H54 (cell line): ENCODE measurements around the gene ARHGAP18.

Experiments used
- DNase-seq: peaks from one replicate; pipeline ENCODE4 v3.0.0; 2011; ENCODE audit warnings: low spot score, mixed read lengths; ENCODE audit not compliant: insufficient read length
- FAIRE-seq: peaks from 3 replicates; lab custom pipeline; 2011; peaks lifted over from hg19 to GRCh38; lab: Jason Lieb, UNC
- POLR2A ChIP-seq: IDR thresholded peaks from 2 replicates; pipeline ENCODE4 v1.6.1; 2011; ENCODE audit warnings: low read depth, mild to moderate bottlenecking, low read length

Gene ARHGAP18

DNA sequence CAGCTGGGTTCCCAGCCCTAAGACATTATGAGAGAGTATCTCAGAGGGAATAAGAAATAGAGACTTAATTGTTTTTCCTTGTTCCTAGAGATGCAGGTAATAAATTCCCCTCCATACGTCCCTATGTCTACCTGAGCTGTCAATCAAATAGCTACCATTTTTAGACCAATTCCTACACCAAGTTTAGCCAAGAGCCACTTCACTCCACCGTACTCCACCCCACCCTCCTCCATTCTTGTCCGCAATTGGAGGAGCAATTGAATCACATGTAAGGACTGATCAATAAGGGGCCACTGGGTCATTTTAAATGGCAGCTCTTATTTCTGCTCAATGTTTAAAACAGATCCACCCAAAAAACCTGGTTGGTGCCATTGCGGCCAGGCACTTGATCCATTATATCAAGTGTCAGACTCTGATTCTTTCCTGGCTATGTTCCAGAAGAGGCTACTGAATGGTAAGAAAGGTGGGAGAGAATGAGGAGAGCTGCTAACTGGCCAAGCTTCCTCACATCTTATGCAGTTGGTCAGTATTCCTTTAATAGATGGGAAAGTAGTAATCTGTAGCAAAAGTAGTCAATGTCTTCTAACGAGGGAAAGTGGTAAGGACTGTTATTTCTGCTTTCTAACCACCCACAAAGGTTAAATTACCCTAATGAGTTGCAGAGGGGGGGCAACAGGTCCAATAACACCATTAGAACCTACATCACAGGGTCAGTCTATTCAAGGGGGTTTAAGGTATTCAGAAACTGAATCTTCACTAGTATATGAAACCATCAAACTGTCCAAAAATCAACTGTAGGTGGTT lies 34.1 kb downstream of the ARHGAP18 start:
- no peak for TF ChIP-seq POLR2A
- DNase-seq: no peak
- no peak for FAIRE-seq

GRCh38 chr6:129673748-129674147 lies 36.2 kb downstream of the ARHGAP18 start:
- DNase-seq (no peak), FAIRE-seq (no peak)
- no peak for TF ChIP-seq POLR2A

DNA sequence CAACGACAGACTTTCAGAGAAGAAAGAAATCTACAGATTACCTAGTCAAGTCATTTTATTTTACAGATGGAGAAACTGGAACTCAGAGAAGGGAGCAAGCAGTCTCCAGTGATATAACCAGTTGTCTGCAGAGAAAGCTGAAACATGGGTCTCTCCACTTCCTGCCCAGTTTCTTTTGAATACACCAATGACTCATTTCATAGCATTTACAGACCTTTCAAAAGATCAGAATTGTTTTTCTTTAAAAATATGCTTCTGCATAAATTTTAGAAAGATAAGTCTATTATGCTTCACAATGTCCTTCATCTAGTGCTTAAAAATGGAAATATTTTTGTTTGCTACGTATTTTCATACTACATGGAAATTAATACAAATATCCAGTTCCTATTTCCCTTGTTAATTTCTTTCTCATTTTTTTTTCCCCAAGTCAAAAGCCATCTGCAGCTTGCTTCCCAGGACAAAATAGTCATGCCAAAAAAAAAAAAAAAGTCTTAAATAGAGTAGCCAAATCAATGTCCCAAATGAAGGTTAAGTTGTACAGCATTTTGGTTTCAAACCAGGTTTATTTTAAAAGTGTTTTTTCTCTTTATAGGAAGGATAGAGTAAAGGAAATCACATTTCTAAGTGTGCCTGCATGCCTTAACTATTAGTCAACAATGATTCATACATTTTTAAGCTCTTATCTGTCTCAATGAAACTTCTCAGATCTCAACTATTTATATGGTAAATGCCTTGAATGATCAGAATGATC lies 36.9 kb downstream of the ARHGAP18 start:
- FAIRE-seq (peak; percentile 6), DNase-seq (peak; percentile 14)
- no peak for TF ChIP-seq POLR2A

GRCh38 chr6:129672341-129672682 lies 37.7 kb downstream of the ARHGAP18 start:
- no peak for TF ChIP-seq POLR2A
- DNase-seq: no peak
- no peak for FAIRE-seq

DNA sequence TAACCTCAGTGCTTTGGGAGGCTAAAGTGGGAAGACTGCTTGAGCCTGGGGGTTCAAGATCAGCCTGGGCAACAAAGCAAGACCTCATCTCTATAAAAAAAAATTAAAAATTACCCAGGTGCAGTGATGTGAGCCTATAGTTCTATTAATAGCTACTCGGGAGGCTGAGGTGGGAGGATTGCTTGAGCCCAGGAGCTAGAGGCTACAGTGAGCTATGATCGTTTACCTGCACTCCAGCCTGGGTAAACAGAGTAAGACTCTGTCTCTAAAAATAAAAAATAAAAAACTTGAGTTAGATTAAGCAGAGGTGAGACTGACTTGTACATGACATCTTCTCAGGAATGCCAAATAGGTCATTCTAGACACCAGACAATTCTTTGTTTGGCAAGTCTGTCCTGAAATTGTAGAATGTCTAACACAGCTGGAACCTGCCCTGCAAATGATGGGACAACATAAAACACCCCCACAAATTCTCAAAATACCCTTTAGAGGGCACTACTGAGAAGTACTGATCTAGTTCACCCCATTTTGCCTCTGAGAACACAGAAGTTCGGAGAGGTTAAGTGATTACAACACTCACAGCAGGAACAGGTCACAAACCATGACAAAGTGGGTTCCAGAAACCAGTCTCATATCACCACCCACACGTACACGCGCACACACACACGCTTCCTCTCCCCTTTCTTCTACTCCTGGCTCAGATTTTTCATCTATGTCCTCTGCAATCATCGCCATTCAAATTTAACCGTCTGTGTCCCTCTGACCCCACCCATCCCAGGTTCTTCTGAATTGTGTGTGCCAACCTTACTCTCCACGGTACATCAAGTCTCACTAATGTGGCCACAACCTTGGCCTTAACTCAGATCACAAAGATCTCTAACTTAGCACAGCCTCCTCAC lies 38.3 kb downstream of the ARHGAP18 start:
- no peak for TF ChIP-seq POLR2A
- no peak for DNase-seq
- FAIRE-seq: no peak

- no peak for TF ChIP-seq POLR2A
- FAIRE-seq (no peak), DNase-seq (no peak)
Measured at GRCh38 chr6:129670634-129671033, 39.3 kb downstream of the ARHGAP18 start.

DNA sequence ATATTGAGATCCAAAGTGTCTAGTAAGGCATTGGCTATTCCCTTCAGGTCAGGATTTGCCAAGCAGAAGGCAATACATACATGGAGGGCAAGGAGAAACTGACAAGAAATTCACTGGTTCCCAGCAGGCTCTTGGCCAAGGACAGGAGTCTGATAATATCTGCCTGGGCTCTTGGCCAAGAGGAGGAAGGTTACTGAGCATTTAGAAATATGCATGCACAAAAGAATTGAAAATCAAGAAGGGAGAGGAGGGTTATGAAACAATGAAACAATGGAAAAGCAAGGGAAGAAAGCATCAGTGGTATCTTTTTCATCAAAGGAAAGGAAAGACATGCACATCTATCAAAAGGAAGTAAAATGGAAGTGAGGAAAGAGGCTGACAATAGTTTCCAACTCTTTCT lies 42.4 kb downstream of the ARHGAP18 start:
- no peak for DNase-seq
- no peak for TF ChIP-seq POLR2A
- FAIRE-seq: no peak

- FAIRE-seq (no peak), DNase-seq (no peak)
- TF ChIP-seq POLR2A: no peak
Measured at GRCh38 chr6:129667034-129667433, 42.9 kb downstream of the ARHGAP18 start.

- FAIRE-seq (no peak), DNase-seq (no peak)
- no peak for TF ChIP-seq POLR2A
Measured at GRCh38 chr6:129665555-129665954, 44.4 kb downstream of the ARHGAP18 start.

- DNase-seq (no peak), FAIRE-seq (no peak)
- TF ChIP-seq POLR2A: no peak
Measured at GRCh38 chr6:129663531-129663930, 46.4 kb downstream of the ARHGAP18 start.

GRCh38 chr6:129662980-129663431 lies 47.0 kb downstream of the ARHGAP18 start:
- no peak for DNase-seq
- no peak for TF ChIP-seq POLR2A
- no peak for FAIRE-seq

GRCh38 chr6:129662406-129662766 lies 47.6 kb downstream of the ARHGAP18 start:
- TF ChIP-seq POLR2A: no peak
- DNase-seq (no peak), FAIRE-seq (no peak)

DNA sequence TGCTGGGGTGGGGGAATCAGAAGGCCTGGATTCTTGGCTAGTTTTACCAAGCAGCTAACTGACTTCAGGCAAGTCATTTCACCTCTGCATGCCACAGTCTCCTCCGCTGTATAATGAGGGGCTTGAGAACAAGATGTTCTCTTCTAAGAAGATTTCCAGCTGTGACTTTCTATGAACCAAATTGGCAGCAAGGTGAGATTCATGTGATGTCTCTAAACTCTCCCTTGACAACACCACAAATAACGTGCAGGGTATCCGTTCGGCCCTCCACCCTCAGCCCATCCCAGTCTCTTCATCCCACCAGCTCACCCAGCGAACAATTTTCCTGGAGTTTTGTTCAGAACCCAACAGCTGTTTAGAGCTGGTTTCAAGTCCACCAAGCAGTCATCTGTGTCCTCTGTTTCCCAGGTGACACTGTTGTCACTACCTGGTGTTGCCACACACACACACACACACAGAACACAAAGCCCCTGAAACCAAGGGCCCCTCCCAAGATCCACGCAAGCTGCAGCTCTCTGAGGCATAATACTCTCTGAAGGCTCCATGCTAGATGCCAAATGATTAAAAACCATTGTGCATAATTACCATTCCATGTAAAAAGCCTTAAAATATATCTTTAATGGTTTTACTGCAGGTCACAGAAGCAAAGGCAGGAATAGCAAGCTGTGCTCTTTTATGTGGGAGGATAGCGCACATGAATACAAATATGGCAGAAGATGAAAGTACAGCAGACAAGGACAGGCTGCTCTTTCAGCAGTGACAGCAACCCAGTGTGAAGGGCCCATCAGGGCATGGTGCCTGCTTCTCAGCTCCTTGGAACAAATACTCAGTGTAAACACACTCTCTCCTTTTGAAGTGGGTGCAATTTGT lies 48.2 kb downstream of the ARHGAP18 start:
- DNase-seq (no peak), FAIRE-seq (no peak)
- TF ChIP-seq POLR2A: no peak
